PC-9 (cell line): Measurements from ENCODE around the gene GLT8D2.

Experiments
- EZH2 ChIP-seq: fragments of 200-600 bp; sonication (generic); IDR thresholded peaks from 2 replicates; pipeline ENCODE4 v1.8.0; 2017; ENCODE audit warnings: antibody characterized with exemption, low read depth
- TF ChIP-seq, protein P1 (sequence below): fragments of 200-600 bp; sonication (generic); conservative IDR thresholded peaks from 2 replicates; pipeline ENCODE4 v1.6.1; 2017; ENCODE audit warnings: mixed run types, antibody characterized with exemption, mild to moderate bottlenecking, moderate library complexity

DNA sequence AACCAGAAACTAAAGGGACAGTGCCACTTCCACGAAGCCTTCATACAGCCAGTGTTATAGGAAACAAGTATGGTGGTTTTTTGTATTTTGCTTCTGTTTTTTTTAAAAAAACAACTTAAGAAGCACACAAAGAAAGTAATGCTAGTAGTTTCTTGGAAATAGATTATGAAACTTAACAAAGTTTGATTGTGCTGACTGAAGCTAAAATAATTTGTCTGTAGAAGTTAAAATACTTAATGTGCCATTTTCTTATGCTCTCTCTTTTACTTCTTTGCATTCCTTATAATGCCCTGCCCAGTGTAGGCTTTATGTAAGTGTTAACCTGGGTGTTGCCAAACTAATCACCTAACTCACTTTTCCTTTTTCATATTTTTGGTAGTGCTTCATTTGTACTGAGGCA is 30.8 kb upstream of the GLT8D2 start:
- TF ChIP-seq, protein P1, sequence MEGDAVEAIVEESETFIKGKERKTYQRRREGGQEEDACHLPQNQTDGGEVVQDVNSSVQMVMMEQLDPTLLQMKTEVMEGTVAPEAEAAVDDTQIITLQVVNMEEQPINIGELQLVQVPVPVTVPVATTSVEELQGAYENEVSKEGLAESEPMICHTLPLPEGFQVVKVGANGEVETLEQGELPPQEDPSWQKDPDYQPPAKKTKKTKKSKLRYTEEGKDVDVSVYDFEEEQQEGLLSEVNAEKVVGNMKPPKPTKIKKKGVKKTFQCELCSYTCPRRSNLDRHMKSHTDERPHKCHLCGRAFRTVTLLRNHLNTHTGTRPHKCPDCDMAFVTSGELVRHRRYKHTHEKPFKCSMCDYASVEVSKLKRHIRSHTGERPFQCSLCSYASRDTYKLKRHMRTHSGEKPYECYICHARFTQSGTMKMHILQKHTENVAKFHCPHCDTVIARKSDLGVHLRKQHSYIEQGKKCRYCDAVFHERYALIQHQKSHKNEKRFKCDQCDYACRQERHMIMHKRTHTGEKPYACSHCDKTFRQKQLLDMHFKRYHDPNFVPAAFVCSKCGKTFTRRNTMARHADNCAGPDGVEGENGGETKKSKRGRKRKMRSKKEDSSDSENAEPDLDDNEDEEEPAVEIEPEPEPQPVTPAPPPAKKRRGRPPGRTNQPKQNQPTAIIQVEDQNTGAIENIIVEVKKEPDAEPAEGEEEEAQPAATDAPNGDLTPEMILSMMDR: no peak
- no peak for TF ChIP-seq EZH2
